Astrocyte (in vitro differentiated cells and primary cell): ENCODE results near the gene CD276. TPM values are rescaled to one million over a fixed set of nuclear protein-coding genes. Genes with fewer than 3 reads are reported as not detected.

Experiments
- DNase-seq: peaks from one replicate; pipeline ENCODE4 v3.0.0-alpha.2; 2010; ENCODE audit warnings: low read depth
- FAIRE-seq: peaks from 2 replicates; lab custom pipeline; 2011; peaks lifted over from hg19 to GRCh38; lab: Jason Lieb, UNC
- H2AFZ ChIP-seq: 2 replicates; pipeline ENCODE4 v1.6.0; 2012; ENCODE audit warnings: low read depth, low read length, inconsistent platforms
- H3K27ac ChIP-seq: 2 replicates; pipeline ENCODE4 v1.5.1; 2011; ENCODE audit warnings: low read depth, low read length, inconsistent platforms
- H3K27me3 ChIP-seq: 2 replicates; pipeline ENCODE4 v1.6.0; 2011; ENCODE audit warnings: low read length, inconsistent platforms; ENCODE audit not compliant: insufficient read depth
- H3K36me3 ChIP-seq: 2 replicates; pipeline ENCODE4 v1.5.1; 2011; ENCODE audit warnings: low read length, inconsistent platforms; ENCODE audit not compliant: insufficient read depth
- H3K4me1 ChIP-seq: 2 replicates; pipeline ENCODE4 v1.5.1; 2011; ENCODE audit warnings: low read length, inconsistent platforms; ENCODE audit not compliant: insufficient read depth
- H3K4me2 ChIP-seq: 2 replicates; pipeline ENCODE4 v1.6.0; 2012; ENCODE audit warnings: low read length, inconsistent platforms
- H3K4me3 ChIP-seq: 2 replicates; pipeline ENCODE4 v1.5.1; 2011; ENCODE audit warnings: low read depth, mild to moderate bottlenecking, low read length, inconsistent platforms; ENCODE audit not compliant: insufficient read depth
- H3K79me2 ChIP-seq: 2 replicates; pipeline ENCODE4 v1.6.0; 2012; ENCODE audit warnings: mild to moderate bottlenecking, low read length, inconsistent platforms; ENCODE audit not compliant: insufficient read depth
- H3K9ac ChIP-seq: 2 replicates; pipeline ENCODE4 v1.6.0; 2012; ENCODE audit warnings: mild to moderate bottlenecking, low read length, inconsistent platforms
- H3K9me3 ChIP-seq: 2 replicates; pipeline ENCODE4 v1.5.1; 2012; ENCODE audit warnings: low read depth, mild to moderate bottlenecking, low read length, inconsistent platforms; ENCODE audit not compliant: insufficient read depth
- H4K20me1 ChIP-seq: 2 replicates; pipeline ENCODE4 v1.6.0; 2012; ENCODE audit warnings: low read length, inconsistent platforms; ENCODE audit not compliant: insufficient read depth
- H3K27ac Mint-ChIP-seq: one replicate; pipeline ENCODE4 v1.8.0; 2021; ENCODE audit warnings: mild to moderate bottlenecking, mixed read lengths; ENCODE audit not compliant: unreplicated experiment
- H3K27me3 Mint-ChIP-seq: one replicate; pipeline ENCODE4 v1.8.0; 2021; ENCODE audit warnings: low read depth, mixed read lengths; ENCODE audit not compliant: unreplicated experiment
- H3K36me3 Mint-ChIP-seq: one replicate; pipeline ENCODE4 v1.8.0; 2021; ENCODE audit warnings: low read depth, mixed read lengths; ENCODE audit not compliant: unreplicated experiment
- H3K4me1 Mint-ChIP-seq: one replicate; pipeline ENCODE4 v1.8.0; 2021; ENCODE audit warnings: low read depth, mixed read lengths; ENCODE audit not compliant: unreplicated experiment
- H3K4me3 Mint-ChIP-seq: one replicate; pipeline ENCODE4 v1.8.0; 2021; ENCODE audit warnings: mild to moderate bottlenecking, moderate library complexity, mixed read lengths; ENCODE audit not compliant: unreplicated experiment
- H3K9me3 Mint-ChIP-seq: one replicate; pipeline ENCODE4 v1.8.0; 2021; ENCODE audit warnings: mild to moderate bottlenecking, mixed read lengths; ENCODE audit not compliant: unreplicated experiment
- CTCF ChIP-seq: IDR thresholded peaks from 2 replicates; pipeline ENCODE4 v1.5.1; 2011; ENCODE audit warnings: low read depth, mild to moderate bottlenecking, inconsistent platforms, low read length, moderate library complexity; ENCODE audit not compliant: insufficient read depth
- EZH2 ChIP-seq: IDR thresholded peaks from 2 replicates; pipeline ENCODE4 v1.6.1; 2012; ENCODE audit warnings: mild to moderate bottlenecking, low read length, inconsistent platforms; ENCODE audit not compliant: insufficient read depth
- total RNA-seq: library from RNA; stranded (reverse); gene quantifications from 2 replicates; pipeline ENCODE4 v1.2.1, GENCODE V29; 2021

CD276 gene
- total RNA-seq, 1 donor from 2014 or later, result 225 TPM

GRCh38 chr15:73711526-73711925, 27.3 kb downstream of the CD276 start:
- no peaks in the 10 kb centered on the region for H3K4me1 ChIP-seq
- no peaks in the 10 kb centered on the region for H3K9me3 Mint-ChIP-seq
- peaks cover 13% of the 10 kb centered on the region for H3K36me3 ChIP-seq
- no peak for FAIRE-seq
- no peak overlapping the region for H3K4me3 ChIP-seq
- no peak overlapping the region for H2AFZ ChIP-seq
- H3K9me3 ChIP-seq, result no peaks in the 10 kb centered on the region
- no peaks in the 10 kb centered on the region for H3K79me2 ChIP-seq
- H3K4me3 Mint-ChIP-seq, result no peak overlapping the region
- H3K9ac ChIP-seq, result no peak overlapping the region
- peaks cover 34% of the 10 kb centered on the region for H3K36me3 Mint-ChIP-seq
- H3K27ac Mint-ChIP-seq, result no peak overlapping the region
- no peak for DNase-seq
- H3K27me3 Mint-ChIP-seq, result no peaks in the 10 kb centered on the region
- H3K27me3 ChIP-seq, result no peaks in the 10 kb centered on the region
- TF ChIP-seq CTCF, result no peak
- no peak for TF ChIP-seq EZH2
- no peaks in the 10 kb centered on the region for H3K4me1 Mint-ChIP-seq
- no peak overlapping the region for H3K27ac ChIP-seq
- H4K20me1 ChIP-seq, result peaks cover 55% of the 10 kb centered on the region
- H3K4me2 ChIP-seq, result no peak overlapping the region

GRCh38 chr15:73712107-73712506, 27.9 kb downstream of the CD276 start:
- FAIRE-seq (no peak), DNase-seq (no peak)
- no peaks in the 10 kb centered on the region for H3K9me3 ChIP-seq
- peaks cover 12% of the 10 kb centered on the region for H3K36me3 ChIP-seq
- no peak overlapping the region for H3K4me3 Mint-ChIP-seq
- H3K27ac ChIP-seq, result no peak overlapping the region
- no peak overlapping the region for H3K9ac ChIP-seq
- no peak overlapping the region for H3K4me2 ChIP-seq
- H3K27me3 ChIP-seq, result no peaks in the 10 kb centered on the region
- no peaks in the 10 kb centered on the region for H3K4me1 Mint-ChIP-seq
- TF ChIP-seq CTCF, result no peak
- no peak for TF ChIP-seq EZH2
- no peak overlapping the region for H2AFZ ChIP-seq
- no peaks in the 10 kb centered on the region for H3K9me3 Mint-ChIP-seq
- no peaks in the 10 kb centered on the region for H3K79me2 ChIP-seq
- H4K20me1 ChIP-seq, result peaks cover 54% of the 10 kb centered on the region
- no peaks in the 10 kb centered on the region for H3K27me3 Mint-ChIP-seq
- H3K4me3 ChIP-seq, result no peak overlapping the region
- H3K36me3 Mint-ChIP-seq, result peaks cover 30% of the 10 kb centered on the region
- no peak overlapping the region for H3K27ac Mint-ChIP-seq
- H3K4me1 ChIP-seq, result no peaks in the 10 kb centered on the region

GRCh38 chr15:73714695-73715301, 30.6 kb downstream of the CD276 start:
- H3K27ac ChIP-seq, result no peak overlapping the region
- no peaks in the 10 kb centered on the region for H3K9me3 ChIP-seq
- TF ChIP-seq EZH2 (no peak), CTCF (no peak)
- DNase-seq, result no peak
- peaks cover 27% of the 10 kb centered on the region for H4K20me1 ChIP-seq
- Mint-ChIP-seq H3K27me3 (peaks cover 3% of the 10 kb centered on the region), H3K27ac (no peak overlapping the region), H3K36me3 (peaks cover 12% of the 10 kb centered on the region), H3K4me3 (no peak overlapping the region), H3K4me1 (no peaks in the 10 kb centered on the region), H3K9me3 (no peaks in the 10 kb centered on the region)
- no peak overlapping the region for H3K9ac ChIP-seq
- no peak overlapping the region for H3K4me3 ChIP-seq
- FAIRE-seq, result no peak
- H3K36me3 ChIP-seq, result peaks cover 6% of the 10 kb centered on the region
- no peaks in the 10 kb centered on the region for H3K4me1 ChIP-seq
- no peaks in the 10 kb centered on the region for H3K79me2 ChIP-seq
- no peak overlapping the region for H3K4me2 ChIP-seq
- no peaks in the 10 kb centered on the region for H3K27me3 ChIP-seq
- H2AFZ ChIP-seq, result no peak overlapping the region
